ENCODE measurements around the gene MKNK1.

Gene MKNK1

GRCh38 chr1:46558141-46558963, 45.7 kb downstream of the MKNK1 start:
- Histone ChIP-seq H4K20me1 (ENCODE audit: control insufficient read depth, insufficient read depth, low read depth, low read length) (no peaks in the 10 kb centered on the region), H3K4me3 (ENCODE audit: low read length) (no peak overlapping the region), H3K36me3 (ENCODE audit: control insufficient read depth, low read length) (no peaks in the 10 kb centered on the region), H3K9me3 (ENCODE audit: control insufficient read depth, insufficient read depth, low read length) (no peaks in the 10 kb centered on the region), H3K27me3 (ENCODE audit: control insufficient read depth, low read length) (no peaks in the 10 kb centered on the region), H3K4me1 (ENCODE audit: control insufficient read depth, low read length) (no peaks in the 10 kb centered on the region), H3K27ac (ENCODE audit: low read depth, low read length) (no peak overlapping the region), H3K79me2 (ENCODE audit: control insufficient read depth, low read length) (no peaks in the 10 kb centered on the region), H3K9me2 (replicated peaks; ENCODE audit: control insufficient read depth, low read length) (no peaks in the 10 kb centered on the region), H3K4me2 (ENCODE audit: low read length) (no peak overlapping the region), H3F3A (ENCODE audit: control insufficient read depth, insufficient read depth) (no peaks in the 10 kb centered on the region)
- TF ChIP-seq CTCF (IDR thresholded peaks at IDR 0.05; ENCODE audit: low read depth, low read length, poor library complexity, severe bottlenecking), result no peak
- no peak for TF ChIP-seq EZH2phosphoT487 (IDR thresholded peaks at IDR 0.05; ENCODE audit: borderline replicate concordance, low read length)

- TF ChIP-seq EZH2phosphoT487 (IDR thresholded peaks at IDR 0.05; ENCODE audit: borderline replicate concordance, low read length) (no peak), CTCF (IDR thresholded peaks at IDR 0.05; ENCODE audit: low read depth, low read length, poor library complexity, severe bottlenecking) (no peak)
- no peak overlapping the region for H3K4me3 ChIP-seq (ENCODE audit: low read length)
- no peaks in the 10 kb centered on the region for H4K20me1 ChIP-seq (ENCODE audit: control insufficient read depth, insufficient read depth, low read depth, low read length)
These were observed 46.7 kb downstream of the MKNK1 start for GRCh38 chr1:46557403-46557802.

DNA sequence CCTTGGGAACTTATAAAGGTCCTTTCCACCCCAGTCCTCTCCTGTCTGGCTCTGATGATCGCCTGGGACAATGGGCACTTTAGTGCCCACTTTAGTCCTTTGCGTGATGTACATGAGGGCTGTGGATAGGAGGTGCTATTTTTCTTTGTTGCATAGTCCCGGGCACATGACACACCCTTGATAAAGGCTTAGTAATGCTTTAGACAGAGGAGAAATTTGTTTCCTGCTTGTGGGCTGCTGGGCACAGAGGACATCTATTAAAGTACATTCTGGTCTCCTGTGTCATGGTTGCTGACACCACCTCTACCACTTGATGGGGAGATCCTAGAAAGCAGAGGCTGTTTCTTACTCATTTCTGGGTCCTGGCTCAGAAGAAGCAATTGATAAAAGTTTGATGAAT, 47.2 kb downstream of the MKNK1 start:
- no peak overlapping the region for H3K27ac ChIP-seq (ENCODE audit: low read depth, low read length)
- TF ChIP-seq EZH2phosphoT487 (IDR thresholded peaks at IDR 0.05; ENCODE audit: borderline replicate concordance, low read length) (no peak), CTCF (IDR thresholded peaks at IDR 0.05; ENCODE audit: low read depth, low read length, poor library complexity, severe bottlenecking) (no peak)
- H3K9me3 ChIP-seq (ENCODE audit: control insufficient read depth, insufficient read depth, low read length), result no peaks in the 10 kb centered on the region
- H3K4me2 ChIP-seq (ENCODE audit: low read length), result no peak overlapping the region
- no peaks in the 10 kb centered on the region for H4K20me1 ChIP-seq (ENCODE audit: control insufficient read depth, insufficient read depth, low read depth, low read length)
- no peaks in the 10 kb centered on the region for H3K4me1 ChIP-seq (ENCODE audit: control insufficient read depth, low read length)
- H3K27me3 ChIP-seq (ENCODE audit: control insufficient read depth, low read length), result peaks cover 4% of the 10 kb centered on the region; the same call in 1 of the 2 replicates
- H3K4me3 ChIP-seq (ENCODE audit: low read length), result no peak overlapping the region
- H3K79me2 ChIP-seq (ENCODE audit: control insufficient read depth, low read length), result no peaks in the 10 kb centered on the region
- no peaks in the 10 kb centered on the region for H3F3A ChIP-seq (ENCODE audit: control insufficient read depth, insufficient read depth)
- no peaks in the 10 kb centered on the region for H3K36me3 ChIP-seq (ENCODE audit: control insufficient read depth, low read length)
- H3K9me2 ChIP-seq (replicated peaks; ENCODE audit: control insufficient read depth, low read length), result no peaks in the 10 kb centered on the region

More at GRCh38 chr1:46557403-46557802, 46.7 kb downstream of the MKNK1 start:
- Histone ChIP-seq H3K4me1 (ENCODE audit: control insufficient read depth, low read length) (no peaks in the 10 kb centered on the region), H3K36me3 (ENCODE audit: control insufficient read depth, low read length) (no peaks in the 10 kb centered on the region), H3K27ac (ENCODE audit: low read depth, low read length) (no peak overlapping the region), H3K4me2 (ENCODE audit: low read length) (no peak overlapping the region), H3K79me2 (ENCODE audit: control insufficient read depth, low read length) (no peaks in the 10 kb centered on the region), H3K27me3 (ENCODE audit: control insufficient read depth, low read length) (no peaks in the 10 kb centered on the region), H3K9me2 (replicated peaks; ENCODE audit: control insufficient read depth, low read length) (no peaks in the 10 kb centered on the region), H3F3A (ENCODE audit: control insufficient read depth, insufficient read depth) (no peaks in the 10 kb centered on the region), H3K9me3 (ENCODE audit: control insufficient read depth, insufficient read depth, low read length) (no peaks in the 10 kb centered on the region)

Data from DOHH2 (cell line).